Stimulated activated CD8-positive, alpha-beta memory T cell treated with anti-CD3 and anti-CD28 coated beads, Interleukin-4, amount 100 ng/mL, for 48 hours (primary cell): ENCODE measurements around the gene INTS11.

Source experiments
- DNase-seq: peaks from one replicate; pipeline ENCODE4 v3.0.0-alpha.2; 2020

Gene INTS11

GRCh38 chr1:1284221-1285101 is 40.0 kb downstream of the INTS11 start:
- DNase-seq, result no peak

DNA sequence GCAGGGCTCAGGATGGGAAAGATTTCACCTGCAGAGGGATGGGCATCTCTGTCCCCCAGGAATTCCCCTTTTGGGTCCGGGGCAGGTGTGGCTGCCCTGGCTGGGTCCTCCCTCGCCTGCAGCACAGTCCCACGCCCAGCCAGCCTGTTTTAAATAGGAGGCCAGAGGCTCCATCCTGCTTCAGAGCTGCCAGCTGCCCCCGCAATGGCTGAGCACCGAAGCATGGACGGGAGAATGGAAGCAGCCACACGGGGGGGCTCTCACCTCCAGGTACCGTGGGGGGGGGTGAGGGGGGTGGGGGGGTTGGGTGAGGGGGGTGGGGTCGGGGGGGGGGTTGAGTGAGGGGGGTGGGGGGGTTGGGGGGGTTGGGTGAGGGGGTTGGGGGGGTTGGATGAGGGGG is 40.6 kb downstream of the INTS11 start:
- DNase-seq, result no peak

DNA sequence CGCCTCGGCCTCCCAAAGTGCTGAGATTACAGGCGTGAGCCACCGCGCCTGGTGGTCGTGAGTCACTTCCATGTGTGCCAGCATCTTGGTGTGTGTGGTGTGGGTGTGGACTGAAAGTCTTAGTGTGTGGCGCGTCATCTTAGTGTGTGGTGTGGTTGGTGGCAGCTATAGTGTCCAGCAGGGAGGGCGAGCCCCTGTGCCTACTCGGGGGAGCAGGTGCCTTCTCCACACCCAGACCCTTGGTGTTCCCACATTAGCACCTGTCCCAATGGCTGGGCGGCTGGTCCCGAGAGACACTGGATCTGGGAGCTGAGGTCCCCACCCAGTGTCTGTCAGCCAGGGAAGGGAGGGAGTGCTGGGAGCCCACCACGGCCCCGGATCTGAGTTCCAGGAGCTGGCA is 41.5 kb downstream of the INTS11 start:
- peak; percentile 62 for DNase-seq

DNA sequence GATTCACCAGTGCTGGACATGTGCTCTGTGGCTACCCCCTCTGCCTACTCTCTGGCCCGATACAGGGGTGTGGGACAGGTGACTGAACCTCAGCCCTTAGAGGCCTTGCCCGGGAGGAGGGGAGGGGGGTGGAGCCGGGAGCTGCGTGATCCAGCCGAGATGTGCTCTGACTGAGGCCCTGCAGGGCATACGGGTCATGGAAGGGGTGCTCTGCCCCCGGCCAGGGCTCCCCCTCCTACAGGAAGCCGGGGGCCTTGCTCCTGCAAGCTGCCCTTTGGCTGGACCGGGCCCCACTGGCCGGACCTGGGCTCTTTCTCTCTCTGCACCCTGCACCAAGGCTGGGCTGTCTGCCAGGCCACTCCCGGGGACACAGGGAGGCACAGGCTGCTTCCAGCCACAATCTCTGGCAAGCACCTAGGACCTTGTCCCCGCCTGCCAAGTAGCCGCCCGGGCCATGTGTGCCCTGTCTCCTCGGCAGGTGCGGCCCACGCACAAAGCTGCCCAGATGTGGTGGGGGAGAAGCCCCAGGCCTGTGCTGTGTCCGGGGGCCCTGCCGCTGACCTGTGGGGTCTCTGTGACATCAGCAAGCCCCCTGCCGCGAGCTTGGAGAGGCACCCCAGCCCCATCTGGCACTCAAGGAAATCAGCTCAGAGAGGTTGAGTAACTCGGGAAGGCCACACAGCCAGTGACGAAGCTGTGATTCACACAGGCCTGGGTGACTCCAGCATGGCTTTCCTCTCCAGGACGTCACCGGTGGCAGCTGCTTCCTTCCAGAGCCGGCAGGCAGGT is 42.7 kb downstream of the INTS11 start:
- DNase-seq, result peak; percentile 38

- no peak for DNase-seq
Observed at GRCh38 chr1:1280782-1281481, 43.5 kb downstream of the INTS11 start.

DNA sequence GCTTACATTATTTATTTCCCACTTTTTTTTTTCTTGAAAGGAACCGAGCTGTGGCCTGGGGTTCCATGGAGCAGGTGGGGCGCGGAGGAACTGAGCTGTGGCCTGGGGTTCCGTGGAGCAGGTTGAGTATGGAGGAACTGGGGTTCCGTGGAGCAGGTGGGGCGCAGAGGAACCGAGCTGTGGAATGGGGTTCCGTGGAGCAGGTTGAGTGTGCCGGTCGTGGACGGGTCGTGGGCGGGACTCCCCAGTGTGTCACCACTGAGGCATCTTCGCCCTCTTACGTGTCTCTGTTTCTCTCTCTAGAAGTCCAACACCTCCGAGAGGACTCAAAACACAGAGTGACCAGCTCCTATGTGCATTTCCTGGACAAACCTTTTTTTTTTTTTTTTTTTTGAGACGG is 45.4 kb downstream of the INTS11 start:
- DNase-seq, result no peak

- DNase-seq, result no peak
Observed at GRCh38 chr1:1278620-1279019, 45.8 kb downstream of the INTS11 start.

- no peak for DNase-seq
Observed at GRCh38 chr1:1275836-1276235, 48.6 kb downstream of the INTS11 start.

DNA sequence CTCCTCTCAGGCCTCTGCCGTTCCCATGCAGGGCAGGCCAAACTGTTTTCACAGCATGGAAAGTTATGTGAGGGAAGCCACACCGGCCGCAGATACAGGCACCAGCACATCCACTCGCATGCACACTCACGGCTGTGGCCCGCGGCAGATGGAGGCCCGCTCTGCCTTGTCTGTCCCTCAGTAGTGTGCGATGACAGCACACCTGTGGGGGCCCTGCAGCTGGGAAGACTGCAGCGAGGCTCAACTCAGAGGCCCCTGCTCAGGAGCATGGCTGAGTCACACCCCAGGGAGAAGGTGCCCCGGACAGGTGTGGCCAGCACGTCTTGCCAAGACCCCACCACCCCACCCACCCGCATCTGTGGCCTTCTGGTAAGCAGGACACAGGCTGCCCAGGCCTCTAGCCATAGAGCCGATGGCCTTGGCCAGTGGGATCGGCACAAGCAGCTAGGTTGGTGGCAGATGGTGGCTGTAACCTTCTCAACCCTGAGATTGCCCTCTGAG is 49.5 kb downstream of the INTS11 start:
- DNase-seq, result no peak

DNA sequence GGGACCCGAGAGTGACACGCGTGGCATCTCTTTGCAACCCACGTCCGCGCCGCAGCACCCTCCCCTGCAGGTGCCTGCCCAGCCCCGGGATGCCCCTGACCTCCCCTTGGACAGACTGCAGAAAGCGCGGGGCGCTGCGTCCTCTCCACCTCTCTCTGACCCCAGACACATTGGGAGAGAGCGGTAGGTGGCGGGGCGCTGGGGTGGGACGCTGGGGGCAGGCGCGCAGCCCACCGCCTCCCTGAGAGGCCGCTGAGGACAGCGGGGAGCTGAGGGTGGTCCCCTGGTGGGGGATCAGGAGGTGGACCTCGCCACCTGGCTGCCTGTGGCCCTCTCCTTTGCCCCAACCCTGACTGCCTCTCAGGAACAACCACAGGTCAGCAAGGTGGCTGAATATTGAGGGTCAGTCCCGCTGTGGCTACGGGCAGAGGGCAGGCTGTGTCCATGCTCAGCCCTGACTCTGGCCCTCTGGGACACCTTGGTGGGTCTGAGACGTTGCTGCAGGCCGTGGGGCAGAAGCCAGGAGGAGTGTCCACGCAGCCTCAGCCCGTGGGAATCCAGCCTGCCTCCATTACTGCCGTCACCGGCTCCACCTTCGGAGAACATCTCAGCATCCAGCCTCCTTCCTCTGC is 50.0 kb downstream of the INTS11 start:
- no peak for DNase-seq

DNA sequence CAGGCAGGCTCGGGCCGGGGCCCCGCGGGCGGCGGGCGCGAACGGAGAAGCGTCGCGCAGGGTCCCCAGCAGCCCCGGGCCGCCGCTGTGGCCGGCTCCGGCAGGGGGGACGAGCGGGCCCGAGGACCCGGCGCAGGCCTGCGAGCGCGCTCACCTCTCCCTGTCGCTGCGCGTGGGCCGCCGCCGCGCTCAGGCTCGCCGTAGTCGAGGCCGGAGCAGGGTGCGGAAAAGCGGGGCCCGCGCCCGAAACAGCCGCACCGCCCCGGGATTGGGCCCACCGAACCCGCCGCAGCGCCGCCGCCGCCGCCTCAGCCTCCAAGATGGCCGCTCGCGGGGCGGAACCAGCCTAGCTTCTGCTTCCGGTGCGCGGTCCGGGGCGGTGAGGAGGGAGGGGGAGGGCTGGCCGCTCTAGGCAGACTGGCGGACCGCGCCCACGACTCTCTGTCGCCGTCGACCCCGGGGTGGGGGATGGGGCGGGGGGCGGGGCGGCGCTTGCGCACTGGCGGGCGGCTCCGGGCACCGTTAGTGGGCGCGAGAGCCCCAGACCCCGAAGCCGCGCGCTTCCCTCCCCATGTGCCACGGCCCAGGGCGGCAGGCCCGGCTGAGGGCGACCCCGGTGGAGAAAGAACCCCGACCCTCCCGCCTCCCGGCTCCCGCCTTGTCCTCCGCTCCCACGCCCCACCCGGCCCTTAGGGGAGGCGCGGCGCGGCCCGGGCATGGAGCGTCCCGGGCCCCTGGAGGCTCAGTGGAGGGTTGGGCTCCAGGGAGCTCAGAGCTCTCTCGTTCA is 50.8 kb downstream of the INTS11 start, which contains the start of gene UBE2J2:
Gene UBE2J2, minus strand, starts transcription at position 343 of the 787 bp plus-strand sequence. CDS start 5,862 bp downstream, outside the sequence.
- DNase-seq, result peak; percentile 96

DNA sequence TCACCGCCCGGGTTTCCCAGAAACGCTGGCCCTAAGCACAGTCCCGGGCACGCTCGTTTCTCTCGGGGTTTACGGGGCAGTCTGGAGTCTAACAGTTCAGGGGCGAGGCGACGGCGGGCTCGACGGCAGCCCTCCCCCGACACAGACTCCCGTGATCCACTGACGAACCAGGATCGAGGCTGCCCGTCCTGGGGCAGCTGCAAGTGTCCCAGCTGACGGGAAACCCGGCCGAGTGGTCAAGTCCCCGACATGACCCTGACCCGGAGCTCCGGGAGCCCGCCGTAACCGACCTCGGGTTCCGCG is 51.3 kb downstream of the INTS11 start:
- DNase-seq, result no peak

GRCh38 chr1:1272341-1273208 is 51.9 kb downstream of the INTS11 start:
- DNase-seq, result no peak

DNA sequence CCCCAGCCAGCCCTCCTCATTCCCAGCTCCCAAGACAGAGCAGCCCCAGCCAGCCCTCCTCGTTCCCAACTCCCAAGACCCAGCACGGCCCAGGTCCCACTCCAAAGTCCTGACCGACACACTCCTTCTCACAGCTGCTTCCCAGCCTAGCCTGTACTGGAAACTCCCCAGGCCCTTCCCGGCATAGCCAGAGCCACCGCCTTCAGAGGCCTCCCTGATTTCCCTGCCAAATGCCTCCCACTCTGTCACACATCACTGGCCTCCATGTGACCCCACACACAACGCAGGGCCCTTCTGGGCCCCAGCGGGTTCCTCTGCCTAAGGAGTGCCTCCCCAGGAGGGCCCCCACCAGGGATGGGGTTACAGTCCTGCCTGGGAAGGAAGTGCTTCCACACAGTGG is 53.6 kb downstream of the INTS11 start:
- DNase-seq, result no peak

- DNase-seq, result no peak
Observed at GRCh38 chr1:1268284-1268682, 56.2 kb downstream of the INTS11 start.

GRCh38 chr1:1267488-1268283 is 56.8 kb downstream of the INTS11 start:
- DNase-seq, result no peak

GRCh38 chr1:1264868-1265272 is 59.6 kb downstream of the INTS11 start:
- DNase-seq, result peak; percentile 45

- DNase-seq, result no peak
Observed at GRCh38 chr1:1264026-1264425, 60.4 kb downstream of the INTS11 start.

DNA sequence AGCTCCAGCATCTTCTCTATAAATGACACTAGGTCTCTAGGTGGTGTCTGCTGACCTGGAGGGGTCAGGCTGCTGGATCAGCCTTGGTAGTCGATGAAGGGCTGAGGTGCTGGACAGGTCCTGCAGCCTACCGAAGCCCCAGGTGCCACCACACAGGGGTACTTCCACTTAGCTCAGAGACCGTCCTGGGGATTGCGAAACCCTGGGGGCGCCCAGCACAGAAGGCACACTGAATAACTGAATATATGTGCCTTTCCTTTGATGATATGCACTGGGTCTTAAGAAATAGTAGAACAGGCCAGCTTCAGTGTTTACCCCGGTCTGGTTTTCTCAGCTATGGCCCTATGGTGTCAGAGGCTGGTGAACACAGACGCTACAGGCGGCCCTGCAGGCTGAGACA is 61.7 kb downstream of the INTS11 start:
- no peak for DNase-seq

DNA sequence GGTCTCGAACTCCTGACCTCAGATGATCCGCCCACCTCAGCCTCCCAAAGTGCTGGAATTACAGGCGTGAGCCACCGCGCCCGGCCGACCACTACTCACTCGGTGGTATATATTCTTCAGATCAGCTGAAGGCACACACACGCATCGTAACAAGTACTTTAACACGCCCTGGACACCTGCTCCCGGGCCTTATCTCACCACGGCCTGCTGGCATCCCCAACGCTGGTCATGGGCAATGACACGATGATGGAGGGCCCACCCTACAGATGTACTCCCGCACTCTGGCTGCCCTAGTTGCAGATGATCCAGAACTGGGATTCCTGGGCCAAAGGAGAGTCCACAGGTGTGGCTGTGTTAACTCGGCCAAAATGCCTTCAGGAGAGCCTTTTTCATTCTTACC is 62.4 kb downstream of the INTS11 start:
- no peak for DNase-seq
